Measurements from ENCODE around the gene LPAR1.

- no peak for TF ChIP-seq POLR2AphosphoS5 (IDR thresholded peaks at IDR 0.05; ENCODE audit: low read depth, low read length)
- TF ChIP-seq POLR2A (IDR thresholded peaks at IDR 0.05; ENCODE audit: low read depth, low read length), result no peak
- no peak for TF ChIP-seq TAF1 (IDR thresholded peaks at IDR 0.05; ENCODE audit: low read depth, low read length)
- no peak for TF ChIP-seq SPI1 (IDR thresholded peaks at IDR 0.05; ENCODE audit: low read depth, low read length)
- TF ChIP-seq PAX5 (IDR thresholded peaks at IDR 0.05; ENCODE audit: insufficient read depth, low read length, severe bottlenecking), result no peak
These were observed 119.2 kb downstream of the LPAR1 start for GRCh38 chr9:110919050-110919435.

Data from GM12891 (cell line).